HG03575 (cell line): ENCODE data around the gene PHF20.
"Not testable (repeated sequence)": the region's sequence is repeated elsewhere in the genome, so short reads cannot be mapped to it uniquely, and the experiment has no call there.

ENCODE experiments used
- ATAC-seq: cut with Tn5 transposase; IDR thresholded peaks from one replicate; pipeline ENCODE4 v1.9.1; 2021; ENCODE audit not compliant: unreplicated experiment, insufficient number of reproducible peaks, low FRiP score; ENCODE audit errors: extremely low read depth

The PHF20 gene

GRCh38 chr20:35903843-35904242 is 132.0 kb downstream of the PHF20 start:
- no peak for ATAC-seq

GRCh38 chr20:35904982-35905663 is 133.3 kb downstream of the PHF20 start:
- ATAC-seq, result no peak

GRCh38 chr20:35907017-35907701 is 135.3 kb downstream of the PHF20 start:
- ATAC-seq, result no peak

GRCh38 chr20:35908007-35908406 is 136.2 kb downstream of the PHF20 start:
- ATAC-seq, result no peak

- no peak for ATAC-seq
Measured at GRCh38 chr20:35909176-35909575, 137.4 kb downstream of the PHF20 start.

- no peak for ATAC-seq
Measured at GRCh38 chr20:35909796-35910195, 138.0 kb downstream of the PHF20 start.

GRCh38 chr20:35910254-35910653 is 138.4 kb downstream of the PHF20 start:
- ATAC-seq, result no peak

- no peak for ATAC-seq
Measured at GRCh38 chr20:35912881-35913280, 141.1 kb downstream of the PHF20 start.

GRCh38 chr20:35917077-35917476 is 145.3 kb downstream of the PHF20 start:
- ATAC-seq, result no peak

- ATAC-seq, result no peak
Measured at GRCh38 chr20:35918021-35918420, 146.2 kb downstream of the PHF20 start.

- no peak for ATAC-seq
Measured at GRCh38 chr20:35920523-35920922, 148.7 kb downstream of the PHF20 start.

GRCh38 chr20:35929301-35929700 is 157.5 kb downstream of the PHF20 start:
- no peak for ATAC-seq

- no peak for ATAC-seq
Measured at GRCh38 chr20:35934050-35934449, 162.2 kb downstream of the PHF20 start.

- ATAC-seq, result no peak
Measured at GRCh38 chr20:35939264-35939663, 167.4 kb downstream of the PHF20 start.

- no peak for ATAC-seq
Measured at GRCh38 chr20:35941620-35942019, 169.8 kb downstream of the PHF20 start.

- no peak for ATAC-seq
Measured at GRCh38 chr20:35942243-35942642, 170.4 kb downstream of the PHF20 start.

- ATAC-seq, result no peak
Measured at GRCh38 chr20:35947489-35947888, 175.7 kb downstream of the PHF20 start.

GRCh38 chr20:35947907-35948306 is 176.1 kb downstream of the PHF20 start:
- no peak for ATAC-seq

GRCh38 chr20:35950093-35950492 is 178.3 kb downstream of the PHF20 start:
- ATAC-seq, result no peak

- not testable (repeated sequence) for ATAC-seq
Measured at GRCh38 chr20:35952080-35952479, 180.3 kb downstream of the PHF20 start.
